ENCODE data around the gene PTPA. TPM values are rescaled to one million over a fixed set of nuclear protein-coding genes. Genes with fewer than 3 reads are reported as not detected.
"Not testable (repeated sequence)": the region's sequence is repeated elsewhere in the genome, so short reads cannot be mapped to it uniquely, and the experiment has no call there.

The PTPA gene
- total and polyA plus RNA-seq, 2 donors (not counting 3 experiments of a cell fraction or from before 2014, with no cell fraction given), result 97.7 to 121 TPM

DNA sequence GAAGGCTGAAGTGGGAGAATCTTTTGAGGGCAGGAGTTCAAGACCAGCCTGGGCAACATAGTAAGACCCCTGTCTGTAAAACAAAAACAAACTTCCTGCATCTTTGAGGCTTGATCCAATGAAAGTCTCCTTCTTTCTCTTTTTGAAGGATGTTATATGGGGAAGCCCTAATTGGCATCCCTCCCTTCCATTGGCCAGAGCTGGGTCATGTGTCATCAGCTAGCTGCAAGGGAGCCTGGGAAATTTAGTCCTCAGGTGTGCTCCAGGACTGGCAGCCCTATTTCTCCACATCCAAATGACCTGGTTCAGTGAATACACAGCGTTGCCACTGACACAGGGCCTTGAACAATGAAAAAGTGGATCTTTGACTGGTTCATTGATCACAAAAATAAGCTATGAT, 75.8 kb downstream of the PTPA start:
- TF ChIP-seq, protein P1, sequence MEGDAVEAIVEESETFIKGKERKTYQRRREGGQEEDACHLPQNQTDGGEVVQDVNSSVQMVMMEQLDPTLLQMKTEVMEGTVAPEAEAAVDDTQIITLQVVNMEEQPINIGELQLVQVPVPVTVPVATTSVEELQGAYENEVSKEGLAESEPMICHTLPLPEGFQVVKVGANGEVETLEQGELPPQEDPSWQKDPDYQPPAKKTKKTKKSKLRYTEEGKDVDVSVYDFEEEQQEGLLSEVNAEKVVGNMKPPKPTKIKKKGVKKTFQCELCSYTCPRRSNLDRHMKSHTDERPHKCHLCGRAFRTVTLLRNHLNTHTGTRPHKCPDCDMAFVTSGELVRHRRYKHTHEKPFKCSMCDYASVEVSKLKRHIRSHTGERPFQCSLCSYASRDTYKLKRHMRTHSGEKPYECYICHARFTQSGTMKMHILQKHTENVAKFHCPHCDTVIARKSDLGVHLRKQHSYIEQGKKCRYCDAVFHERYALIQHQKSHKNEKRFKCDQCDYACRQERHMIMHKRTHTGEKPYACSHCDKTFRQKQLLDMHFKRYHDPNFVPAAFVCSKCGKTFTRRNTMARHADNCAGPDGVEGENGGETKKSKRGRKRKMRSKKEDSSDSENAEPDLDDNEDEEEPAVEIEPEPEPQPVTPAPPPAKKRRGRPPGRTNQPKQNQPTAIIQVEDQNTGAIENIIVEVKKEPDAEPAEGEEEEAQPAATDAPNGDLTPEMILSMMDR (IDR thresholded peaks at IDR 0.05; ENCODE audit: extremely low read depth in 1 of 2, insufficient read depth in 1 of 2, low read depth in 1 of 2, low read length in 2 of 2), result no peak
- TF ChIP-seq MYC (IDR thresholded peaks at IDR 0.05; ENCODE audit: low read depth, low read length), result no peak
- TF ChIP-seq, protein P2, sequence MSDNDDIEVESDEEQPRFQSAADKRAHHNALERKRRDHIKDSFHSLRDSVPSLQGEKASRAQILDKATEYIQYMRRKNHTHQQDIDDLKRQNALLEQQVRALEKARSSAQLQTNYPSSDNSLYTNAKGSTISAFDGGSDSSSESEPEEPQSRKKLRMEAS (IDR thresholded peaks at IDR 0.05; ENCODE audit: insufficient read depth, insufficient read length), result no peak
- intact Hi-C loops (cut with micrococcal nuclease) (no loop called here), dilution Hi-C loops (cut with MboI; ENCODE audit: extremely low pct_ligation_motif_present, low sequenced_read_pairs) (no loop called here)
- H3K9me1 ChIP-seq (replicated peaks; ENCODE audit: control insufficient read depth, extremely low read depth, insufficient read depth, low read length), result no peaks in the 10 kb centered on the region
- BruUV-seq (replicated peaks), result no TSS peak
- H3K4me1 ChIP-seq (ENCODE audit: control insufficient read depth, extremely low read depth, insufficient read depth, low read length), result no peaks in the 10 kb centered on the region
- H3K27me3 ChIP-seq (ENCODE audit: control insufficient read depth in 2 of 2, insufficient read depth in 2 of 2, low read length in 2 of 2), result no peaks in the 10 kb centered on the region
- no peaks in the 10 kb centered on the region for H3K36me3 ChIP-seq (ENCODE audit: control insufficient read depth in 2 of 2, extremely low read depth in 1 of 2, insufficient read depth in 2 of 2, low read length in 2 of 2)
- H4K20me1 ChIP-seq (replicated peaks; ENCODE audit: control insufficient read depth, extremely low read depth, insufficient read depth, low read length), result no peaks in the 10 kb centered on the region
- no peak overlapping the region for H2AFZ ChIP-seq (ENCODE audit: low read depth, low read length)
- FAIRE-seq, result no peak
- CTCF ChIA-PET, result interaction anchor here (0.6 to 0.8 kb wide), 2 partner anchors 20 to 418 kb away, joined by 3 read pairs; no protein-coding TSS in a partner anchor
- H3K79me2 ChIP-seq (ENCODE audit: control insufficient read depth, insufficient read depth, low read length), result no peaks in the 10 kb centered on the region
- H3K4me3 ChIP-seq (replicated peaks in 1 of 3; ENCODE audit: insufficient read depth in 1 of 3, low read depth in 1 of 3, low read length in 3 of 3), result no peak overlapping the region
- no peak overlapping the region for H3K9ac ChIP-seq (replicated peaks; ENCODE audit: extremely low read depth, insufficient read depth, low read length)
- no peak overlapping the region for H3K27ac ChIP-seq (ENCODE audit: insufficient read depth, low read depth, low read length)
- POLR2A ChIA-PET, result interaction anchor here (1.5 kb wide), 1 partner anchor 9 kb away, joined by 8 read pairs; the partner anchor contains the start of gene IER5L
- H3K9me3 ChIP-seq (replicated peaks; ENCODE audit: control insufficient read depth, insufficient read depth, low read length), result no peaks in the 10 kb centered on the region
- DNase-seq (ENCODE audit: low read depth, low spot score), result no peak
- H3K4me2 ChIP-seq (ENCODE audit: insufficient read depth, low read length), result no peak overlapping the region

DNA sequence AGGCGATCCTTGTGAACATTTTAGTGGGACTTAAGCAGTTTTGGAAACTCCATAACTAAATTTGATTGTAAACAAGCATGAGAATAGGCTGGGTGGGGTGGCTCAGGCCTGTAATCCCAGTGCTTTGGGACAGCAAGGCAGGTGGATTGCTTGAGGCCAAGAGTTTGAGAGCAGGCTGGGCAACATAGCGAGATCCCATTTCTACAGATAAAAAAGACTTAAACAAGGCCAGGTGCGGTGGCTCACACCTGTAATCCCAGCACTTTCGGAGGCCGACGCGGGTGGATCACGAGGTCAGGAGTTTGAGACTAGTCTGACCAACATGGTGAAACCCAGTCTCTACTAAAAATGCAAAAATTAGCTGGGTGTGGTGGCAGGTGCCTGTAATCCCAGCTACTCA, 78.8 kb downstream of the PTPA start:
- H3K4me1 ChIP-seq (ENCODE audit: control insufficient read depth, extremely low read depth, insufficient read depth, low read length); CTCF ChIA-PET; H3K36me3 ChIP-seq (ENCODE audit: control insufficient read depth in 2 of 2, extremely low read depth in 1 of 2, insufficient read depth in 2 of 2, low read length in 2 of 2); BruUV-seq (replicated peaks); H3K9ac ChIP-seq (replicated peaks; ENCODE audit: extremely low read depth, insufficient read depth, low read length); H3K27me3 ChIP-seq (ENCODE audit: control insufficient read depth in 2 of 2, insufficient read depth in 2 of 2, low read length in 2 of 2); FAIRE-seq; H4K20me1 ChIP-seq (replicated peaks; ENCODE audit: control insufficient read depth, extremely low read depth, insufficient read depth, low read length); DNase-seq (ENCODE audit: low read depth, low spot score); intact Hi-C loops (cut with micrococcal nuclease); dilution Hi-C loops (cut with MboI; ENCODE audit: extremely low pct_ligation_motif_present, low sequenced_read_pairs); H3K79me2 ChIP-seq (ENCODE audit: control insufficient read depth, insufficient read depth, low read length); H3K9me3 ChIP-seq (replicated peaks; ENCODE audit: control insufficient read depth, insufficient read depth, low read length); H3K4me3 ChIP-seq (replicated peaks in 1 of 3; ENCODE audit: insufficient read depth in 1 of 3, low read depth in 1 of 3, low read length in 3 of 3); H2AFZ ChIP-seq (ENCODE audit: low read depth, low read length); H3K27ac ChIP-seq (ENCODE audit: insufficient read depth, low read depth, low read length); H3K4me2 ChIP-seq (ENCODE audit: insufficient read depth, low read length); H3K9me1 ChIP-seq (replicated peaks; ENCODE audit: control insufficient read depth, extremely low read depth, insufficient read depth, low read length): not testable (repeated sequence)
- POLR2A ChIA-PET, result interaction anchor here (0.9 kb wide), 1 partner anchor 47 kb away, joined by 3 read pairs; no protein-coding TSS in a partner anchor

All from endothelial cell of umbilical vein (primary cell).